H1 (cell line): ENCODE data around the gene POLR2L. TPM values are rescaled to one million over a fixed set of nuclear protein-coding genes. Genes with fewer than 3 reads are reported as not detected.

Experiments used
- CBX8 ChIP-seq: fragments of 300-800, 300-1000 bp; sonication (generic); IDR thresholded peaks from 2 replicates; pipeline ENCODE4 v1.7.1; 2016; ENCODE audit warnings: low read depth, low read length, borderline replicate concordance
- EGR1 ChIP-seq: IDR thresholded peaks from 2 replicates; pipeline ENCODE4 v1.6.1; 2011; ENCODE audit warnings: low read depth, low read length, borderline replicate concordance
- SUZ12 ChIP-seq: fragments of 200-600 bp; sonication (generic); IDR thresholded peaks from 2 replicates; pipeline ENCODE4 v1.6.1; 2012; ENCODE audit warnings: mild to moderate bottlenecking, inconsistent platforms, low read length, moderate library complexity, mixed read lengths
- TEAD4 ChIP-seq: IDR thresholded peaks from 2 replicates; pipeline ENCODE4 v1.6.1; 2012; ENCODE audit warnings: low read depth, low read length, inconsistent platforms, mixed read lengths
- ZNF274 ChIP-seq: IDR thresholded peaks from 2 replicates; pipeline ENCODE4 v1.7.0; 2012; ENCODE audit warnings: low read length, borderline replicate concordance; ENCODE audit errors: extremely low read depth
- polyA plus RNA-seq, 7 experiments: library from polyadenylated mRNA; depleted of rRNA in 3 of 7; stranded (reverse) in 5 of 7; unstranded in 2 of 7; fragments of >200 nt in 5 of 7; fragments of 200-250 nt in 2 of 7; gene quantifications; 1 replicate in 5 of 7; 2 replicates in 1 of 7; 4 replicates in 1 of 7; pipeline versions ENCODE4 v1.2.1 to v1.2.3, GENCODE V29; 2011 to 2013; ENCODE audit warnings: missing spikeins in 2 of 7, mixed read lengths in 2 of 7
- total RNA-seq: library from RNA; stranded (reverse); fragmentation: NEBNext Ultra II Directional; extraction: Animal tissue kit (Norgen Biotek cat#: 25700); gene quantifications from 2 replicates; pipeline ENCODE4 v1.2.1, GENCODE V29; 2021
- TF ChIP-seq, protein P1 (sequence below): IDR thresholded peaks from 2 replicates; pipeline ENCODE4 v1.6.1; 2012; ENCODE audit warnings: low read length, inconsistent platforms

The POLR2L gene
- total and polyA plus RNA-seq, 2 of the 8 experiments (the other 6 are each of a cell fraction or from before 2014, with no cell fraction given) = 140 to 151 TPM

- TF ChIP-seq, protein P1, sequence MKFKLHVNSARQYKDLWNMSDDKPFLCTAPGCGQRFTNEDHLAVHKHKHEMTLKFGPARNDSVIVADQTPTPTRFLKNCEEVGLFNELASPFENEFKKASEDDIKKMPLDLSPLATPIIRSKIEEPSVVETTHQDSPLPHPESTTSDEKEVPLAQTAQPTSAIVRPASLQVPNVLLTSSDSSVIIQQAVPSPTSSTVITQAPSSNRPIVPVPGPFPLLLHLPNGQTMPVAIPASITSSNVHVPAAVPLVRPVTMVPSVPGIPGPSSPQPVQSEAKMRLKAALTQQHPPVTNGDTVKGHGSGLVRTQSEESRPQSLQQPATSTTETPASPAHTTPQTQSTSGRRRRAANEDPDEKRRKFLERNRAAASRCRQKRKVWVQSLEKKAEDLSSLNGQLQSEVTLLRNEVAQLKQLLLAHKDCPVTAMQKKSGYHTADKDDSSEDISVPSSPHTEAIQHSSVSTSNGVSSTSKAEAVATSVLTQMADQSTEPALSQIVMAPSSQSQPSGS = no peak
- TF ChIP-seq SUZ12 = no peak
- no peak for TF ChIP-seq EGR1
- TF ChIP-seq ZNF274 = no peak
- no peak for TF ChIP-seq TEAD4
- TF ChIP-seq CBX8 = no peak
These were observed 47.3 kb downstream of the POLR2L start (continued) for GRCh38 chr11:794766-795633.
